Mucosa of gallbladder (tissue), 1 donor: Measurements from ENCODE around the gene CASP7. TPM values are rescaled to one million over a fixed set of nuclear protein-coding genes. Genes with fewer than 3 reads are reported as not detected.
"Not testable (repeated sequence)": the region's sequence is repeated elsewhere in the genome, so short reads cannot be mapped to it uniquely, and the experiment has no call there.

Source experiments
- DNase-seq: peaks from one replicate; pipeline ENCODE4 v3.0.0-alpha.2; 2020; ENCODE audit warnings: low spot score
- total RNA-seq: library from RNA; stranded (reverse); gene quantifications from one replicate; pipeline ENCODE4 v1.2.1, GENCODE V29; 2021
- donor health status: DM: no; HTN: no; CAD: no.

Gene CASP7
- 26.2 TPM for total RNA-seq

DNA sequence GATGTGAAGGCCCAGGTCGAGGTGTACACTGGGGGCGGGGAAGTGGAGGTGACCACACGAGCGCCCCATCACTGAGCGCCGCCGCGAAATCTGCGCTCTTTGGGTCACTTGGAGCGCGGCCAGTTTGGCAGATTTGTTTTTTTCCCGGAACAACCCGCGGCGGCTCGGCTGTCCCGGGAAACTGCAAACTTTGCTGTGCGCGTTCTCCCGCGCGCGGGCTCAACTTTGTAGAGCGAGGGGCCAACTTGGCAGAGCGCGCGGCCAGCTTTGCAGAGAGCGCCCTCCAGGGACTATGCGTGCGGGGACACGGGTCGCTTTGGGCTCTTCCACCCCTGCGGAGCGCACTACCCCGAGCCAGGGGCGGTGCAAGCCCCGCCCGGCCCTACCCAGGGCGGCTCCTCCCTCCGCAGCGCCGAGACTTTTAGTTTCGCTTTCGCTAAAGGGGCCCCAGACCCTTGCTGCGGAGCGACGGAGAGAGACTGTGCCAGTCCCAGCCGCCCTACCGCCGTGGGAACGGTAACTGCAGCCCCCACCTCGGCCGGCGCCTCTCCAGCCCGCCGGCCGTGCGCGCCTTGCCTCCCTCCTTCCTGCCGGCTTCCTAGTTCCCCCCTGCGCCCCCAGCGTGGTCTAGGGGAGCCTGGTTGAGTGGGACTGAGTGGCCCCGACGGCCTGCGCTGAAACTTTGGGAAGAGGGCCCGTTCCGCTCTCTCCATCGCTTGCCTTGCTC lies at the start of gene CASP7:
Gene CASP7, plus strand, starts transcription at position 450 of the 727 bp plus-strand sequence. CDS start 17,582 bp downstream, outside the sequence.
- peak; percentile 75 for DNase-seq

- no peak for DNase-seq
Measured at GRCh38 chr10:113630929-113631533, 48.7 kb upstream of the CASP7 start.

- no peak for DNase-seq
Measured at GRCh38 chr10:113631684-113632367, 47.9 kb upstream of the CASP7 start.

DNA sequence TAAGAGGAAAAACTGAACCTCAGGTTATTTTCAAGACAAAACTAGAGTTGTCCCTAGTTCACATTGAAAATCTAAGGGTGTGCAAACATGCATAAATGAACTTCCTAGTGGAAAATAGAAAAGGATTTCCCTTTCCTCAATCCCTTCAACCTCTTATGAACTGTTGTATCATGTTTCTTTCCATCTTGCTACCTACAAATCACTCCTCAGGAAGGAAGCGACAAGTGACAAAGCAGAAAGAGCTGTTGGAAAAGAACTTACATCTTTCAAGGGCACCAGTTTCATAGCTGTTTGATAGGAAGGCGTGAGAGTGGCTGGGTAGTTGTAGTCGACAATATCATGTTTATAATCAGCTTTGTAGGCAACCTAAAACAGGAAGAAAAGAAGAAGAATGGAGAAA lies 39.7 kb upstream of the CASP7 start:
- no peak for DNase-seq

DNA sequence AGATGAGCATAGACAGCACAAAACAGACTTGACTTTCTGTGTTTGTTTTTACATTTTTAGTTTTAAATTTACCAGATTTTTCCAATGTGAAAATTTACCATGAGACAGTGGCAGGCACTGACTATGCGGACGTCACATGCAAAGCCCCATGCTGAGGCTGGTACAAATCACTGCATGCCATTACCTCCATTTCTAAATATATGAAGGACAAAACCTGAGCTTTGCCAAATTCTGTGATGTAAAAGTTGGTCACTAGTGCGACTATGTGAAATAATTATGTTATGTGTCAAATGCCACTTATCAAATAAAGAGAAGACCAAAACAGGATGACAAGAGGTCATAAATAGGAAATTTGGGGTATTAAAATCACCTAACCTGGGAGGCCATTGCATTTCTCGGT lies 38.0 kb upstream of the CASP7 start:
- DNase-seq: no peak

DNA sequence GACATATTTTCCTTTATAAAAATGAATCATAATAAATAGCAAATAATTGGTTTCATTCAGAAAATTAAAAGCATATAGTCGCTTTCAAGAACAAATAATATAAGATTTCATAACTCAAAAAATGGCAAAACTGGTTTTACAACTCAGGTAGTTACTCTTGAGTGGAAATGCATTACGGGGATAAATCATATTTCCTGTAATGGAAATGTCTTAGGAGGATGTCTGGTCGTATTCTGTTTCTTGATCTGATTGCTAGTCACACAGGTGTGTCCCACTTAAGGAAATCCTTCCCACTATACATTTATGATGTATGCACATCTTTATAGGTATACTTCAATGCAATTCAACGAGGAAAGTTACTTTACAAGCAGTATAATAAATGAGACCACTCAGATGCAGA lies 36.5 kb upstream of the CASP7 start:
- no peak for DNase-seq

DNA sequence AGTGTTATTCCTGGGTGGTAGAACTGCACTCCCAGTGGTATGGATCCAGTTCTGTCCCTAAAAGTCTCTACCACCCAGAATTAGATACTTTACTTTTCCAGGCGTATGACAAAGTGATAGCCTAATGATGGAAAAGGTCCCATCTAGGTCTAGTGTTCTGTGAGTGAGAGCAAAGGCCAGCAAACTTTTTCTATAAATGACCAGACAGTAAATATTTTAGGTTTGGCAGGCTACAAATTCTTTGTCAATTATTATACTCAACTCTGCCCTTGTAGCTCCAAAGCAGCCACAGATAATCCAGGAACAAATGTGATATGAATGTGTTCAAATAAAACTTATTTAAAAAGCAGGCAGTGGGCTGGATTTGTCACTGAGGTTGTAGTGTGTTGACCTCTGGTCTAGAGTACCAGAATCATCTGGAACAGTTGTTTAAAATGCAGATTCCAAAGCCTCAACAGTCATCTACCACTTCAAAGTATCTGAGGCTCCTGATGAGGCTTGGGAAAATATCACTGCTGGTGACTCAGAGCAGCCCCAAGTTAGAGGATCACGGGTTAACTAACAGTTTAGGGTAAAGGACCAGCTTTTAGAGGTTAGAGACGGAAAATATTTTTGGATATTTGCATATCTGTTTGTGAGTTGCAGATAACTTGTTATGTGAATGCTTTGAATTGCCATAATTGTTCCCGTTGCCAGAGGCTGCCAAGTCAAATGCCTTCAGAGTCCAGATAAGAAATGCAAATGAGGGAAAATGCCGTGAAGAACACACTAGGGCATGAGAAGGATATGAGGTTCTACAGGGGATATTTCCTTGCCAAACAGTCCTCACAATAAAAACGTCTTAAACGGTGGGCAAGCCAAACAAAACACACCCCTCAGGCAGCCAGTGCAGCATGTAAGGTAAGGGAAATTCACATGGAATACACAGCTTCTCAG lies 35.3 kb upstream of the CASP7 start:
- no peak for DNase-seq

DNA sequence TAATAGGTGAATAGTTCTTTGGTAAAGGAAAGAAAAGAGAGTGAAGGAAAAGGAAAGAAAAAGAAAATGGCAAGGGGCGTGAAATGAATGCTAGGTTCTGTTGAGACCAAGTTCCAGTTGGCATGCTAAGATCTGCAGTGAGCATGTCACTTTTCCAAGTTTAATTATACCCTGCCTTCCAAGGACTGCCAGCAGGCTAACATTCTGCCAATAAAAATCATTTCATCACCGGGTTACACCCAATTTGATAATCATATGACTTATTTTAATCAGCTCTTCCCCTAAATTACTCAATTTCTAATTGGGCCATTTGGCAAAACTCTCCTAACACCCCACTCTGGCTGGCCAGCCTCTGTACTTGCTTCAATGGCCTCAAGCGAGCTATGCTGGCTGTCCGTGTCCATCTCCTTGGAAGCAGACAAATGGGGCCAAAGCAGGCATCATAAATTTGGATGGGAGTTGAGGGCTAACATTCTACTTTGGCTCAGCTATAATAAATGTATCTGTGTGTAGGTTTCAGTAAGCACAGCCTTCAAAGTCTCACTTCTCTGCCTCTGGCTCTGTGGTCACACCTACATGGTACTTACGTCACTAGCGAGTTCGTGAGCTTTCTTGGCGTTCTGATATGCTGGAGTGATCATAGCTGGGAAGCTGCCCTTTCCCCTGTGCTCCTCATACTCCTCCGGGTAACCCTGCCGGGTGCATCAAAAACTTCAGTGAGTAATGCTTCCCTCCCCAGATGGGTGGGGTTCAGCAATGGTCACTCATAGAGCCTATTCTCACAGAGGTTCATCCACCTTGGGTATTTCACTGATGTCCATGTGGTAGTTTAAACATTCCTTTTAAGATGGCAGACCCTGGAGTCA lies 33.1 kb upstream of the CASP7 start:
- DNase-seq: no peak

DNA sequence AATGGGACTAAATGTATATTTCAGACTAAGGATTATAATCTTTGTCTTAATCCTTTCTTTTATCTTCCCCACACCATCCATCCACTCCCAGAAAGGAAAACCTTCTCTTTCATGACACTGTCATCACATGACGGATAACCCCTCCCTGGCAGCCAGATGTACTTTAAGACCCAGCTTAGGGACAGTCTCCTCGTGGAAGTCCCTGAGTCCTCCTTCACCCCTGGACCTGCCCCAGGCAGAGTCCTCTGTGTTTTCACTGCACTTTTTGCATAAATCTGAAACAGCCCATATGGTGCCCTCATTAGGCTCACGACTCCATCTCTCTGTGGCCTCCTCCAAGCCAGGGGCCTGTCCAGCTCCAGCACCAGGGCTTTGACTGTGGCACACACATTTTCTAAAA lies 31.9 kb upstream of the CASP7 start:
- DNase-seq: no peak

DNA sequence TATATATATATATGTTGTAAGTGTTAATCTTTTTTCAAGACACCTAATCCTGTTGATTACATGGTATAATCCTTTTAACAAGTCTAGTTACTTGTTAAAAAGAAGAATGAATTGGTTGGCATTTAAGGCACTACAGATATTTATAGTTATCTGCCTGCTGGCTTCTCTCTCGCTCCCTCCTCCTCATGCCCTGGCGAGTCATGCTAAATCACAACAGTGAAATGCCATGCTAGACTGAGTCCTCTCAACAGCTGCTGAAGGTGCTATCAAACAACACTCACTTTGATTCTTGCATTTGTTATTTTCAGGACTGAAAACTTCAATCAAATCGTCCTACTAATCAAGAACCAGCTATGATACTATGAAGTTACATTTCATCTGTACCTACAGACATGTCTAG lies 31.2 kb upstream of the CASP7 start:
- no peak for DNase-seq

DNA sequence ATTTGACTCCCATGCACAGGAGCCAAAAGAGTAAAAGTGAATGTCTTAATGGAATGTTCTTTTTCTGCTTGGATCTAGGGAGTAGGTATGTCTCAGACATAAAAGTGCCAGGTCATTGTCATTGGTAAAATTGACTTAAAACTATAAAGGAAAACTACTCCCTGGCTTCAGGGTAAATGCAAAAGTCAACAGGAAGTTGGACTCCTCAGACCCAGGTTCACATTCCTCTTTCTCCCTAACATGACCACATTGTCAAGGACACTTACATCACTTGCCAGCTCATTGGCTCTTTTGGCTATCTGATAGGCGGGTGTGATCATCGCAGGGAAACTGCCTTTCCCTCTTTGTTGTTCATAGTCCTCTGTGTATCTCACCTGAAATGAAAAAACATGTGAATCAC lies 29.5 kb upstream of the CASP7 start:
- DNase-seq: no peak

DNA sequence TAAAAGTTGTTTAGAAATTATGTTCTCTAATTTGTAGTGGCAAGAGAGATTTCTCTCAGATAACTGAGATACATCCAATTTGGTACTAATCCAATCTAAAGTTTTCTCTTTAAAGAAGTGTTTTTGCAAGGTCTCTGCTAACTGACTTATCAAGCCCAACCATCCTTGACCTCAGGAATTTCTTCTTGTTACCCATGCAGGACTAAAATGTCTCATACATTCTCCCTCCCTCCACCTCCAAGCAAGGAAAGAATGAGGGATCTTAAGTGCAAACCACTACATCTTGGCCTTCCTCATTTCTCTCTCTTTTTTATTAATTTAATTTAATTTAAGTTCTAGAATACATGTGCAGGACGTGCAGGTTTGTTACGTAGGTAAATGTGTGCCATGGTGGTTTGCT lies 28.7 kb upstream of the CASP7 start:
- no peak for DNase-seq

- no peak for DNase-seq
Measured at GRCh38 chr10:113651898-113652297, 27.8 kb upstream of the CASP7 start.

- DNase-seq: not testable (repeated sequence)
Measured at GRCh38 chr10:113652456-113652855, 27.3 kb upstream of the CASP7 start.

DNA sequence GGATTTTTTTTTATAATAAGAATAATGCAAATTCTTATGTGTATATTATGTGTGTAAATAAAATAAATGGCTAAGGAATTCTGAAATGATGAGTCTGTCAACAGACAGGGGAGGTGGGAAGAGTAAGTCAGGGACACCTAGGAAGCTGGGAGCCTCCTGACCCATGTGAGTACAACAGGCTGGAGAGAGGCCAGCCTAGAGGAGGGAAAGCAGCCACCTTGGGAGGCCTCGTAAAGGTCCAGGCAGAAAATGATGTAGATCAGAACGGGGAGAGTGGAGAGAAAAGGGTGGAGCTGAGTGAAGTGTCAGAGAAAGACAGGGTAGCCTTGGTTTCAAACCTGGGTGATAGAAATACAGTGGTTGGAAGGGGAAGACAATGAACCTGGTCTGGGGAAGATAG lies 22.8 kb upstream of the CASP7 start:
- no peak for DNase-seq

- no peak for DNase-seq
Measured at GRCh38 chr10:113657544-113657943, 22.2 kb upstream of the CASP7 start.

DNA sequence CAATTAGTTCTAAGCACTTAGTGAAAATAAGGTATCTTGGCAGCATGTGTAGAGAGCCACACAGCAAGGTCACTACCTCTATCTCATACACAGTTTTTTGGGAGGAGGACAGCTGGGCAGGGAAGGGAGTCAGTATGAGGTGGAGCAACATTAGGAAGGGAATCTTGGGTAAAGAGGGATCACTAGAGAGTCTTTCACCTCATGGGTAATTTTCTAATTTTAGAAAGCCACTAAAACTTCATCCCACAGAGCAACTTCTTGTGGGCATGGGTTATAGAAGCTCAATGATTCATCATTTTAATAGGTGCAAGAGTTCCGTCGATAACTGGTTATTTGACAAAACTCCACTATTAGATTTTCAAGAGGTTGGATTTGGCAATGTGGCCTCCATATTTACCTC lies 18.4 kb upstream of the CASP7 start:
- no peak for DNase-seq

GRCh38 chr10:113663142-113663541 lies 16.6 kb upstream of the CASP7 start:
- DNase-seq: no peak

GRCh38 chr10:113663908-113664307 lies 15.8 kb upstream of the CASP7 start, which contains the start of gene NRAP:
TSS of gene NRAP (minus strand) at chr10:113664041. CDS start at chr10:113663882, 159 bp downstream.
- DNase-seq: no peak

DNA sequence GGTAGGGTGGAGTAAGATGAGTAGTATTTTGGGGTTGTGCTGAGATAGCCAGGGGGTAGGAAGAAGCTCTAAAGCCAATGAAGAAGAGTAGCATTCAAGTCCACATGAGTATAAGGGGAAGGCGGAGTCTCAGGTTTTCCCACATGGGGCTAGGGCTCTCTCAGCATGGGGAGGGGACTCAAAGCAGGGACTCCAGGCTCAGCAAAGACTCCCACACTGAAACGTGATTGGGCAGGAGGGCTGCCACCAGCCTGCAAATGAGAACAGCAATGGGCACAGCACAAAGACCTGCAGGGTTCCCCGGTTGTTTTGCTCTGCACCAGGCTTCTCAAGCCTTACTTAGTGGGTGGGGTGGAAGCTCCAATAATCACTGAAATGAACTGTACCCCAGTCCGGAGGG lies 14.4 kb upstream of the CASP7 start:
- DNase-seq: no peak

- DNase-seq: no peak
Measured at GRCh38 chr10:113665806-113666354, 13.8 kb upstream of the CASP7 start.
